DMS79 (cell line): Measurements from ENCODE around the gene GTF2F2.
"Not testable (repeated sequence)": the region's sequence is repeated elsewhere in the genome, so short reads cannot be mapped to it uniquely, and the experiment has no call there.

Experiments used
- DNase-seq: peaks from one replicate; lab custom pipeline; 2025; lab: John Stamatoyannopoulos, UW

GTF2F2 gene

GRCh38 chr13:45218689-45219088 is 98.4 kb downstream of the GTF2F2 start:
- no peak for DNase-seq

- DNase-seq: no peak
Measured at GRCh38 chr13:45219123-45219891, 99.0 kb downstream of the GTF2F2 start.

GRCh38 chr13:45219938-45220375 is 99.6 kb downstream of the GTF2F2 start:
- no peak for DNase-seq

GRCh38 chr13:45220403-45220802 is 100.1 kb downstream of the GTF2F2 start:
- DNase-seq: no peak

GRCh38 chr13:45222516-45222915 is 102.2 kb downstream of the GTF2F2 start:
- no peak for DNase-seq

- no peak for DNase-seq
Measured at GRCh38 chr13:45222919-45223318, 102.6 kb downstream of the GTF2F2 start.

GRCh38 chr13:45224176-45224575 is 103.9 kb downstream of the GTF2F2 start:
- DNase-seq: no peak

- no peak for DNase-seq
Measured at GRCh38 chr13:45225370-45225769, 105.1 kb downstream of the GTF2F2 start.

GRCh38 chr13:45226024-45226423 is 105.7 kb downstream of the GTF2F2 start:
- no peak for DNase-seq

GRCh38 chr13:45228002-45228401 is 107.7 kb downstream of the GTF2F2 start:
- no peak for DNase-seq

GRCh38 chr13:45229172-45229571 is 108.9 kb downstream of the GTF2F2 start:
- DNase-seq: no peak

GRCh38 chr13:45231305-45231704 is 111.0 kb downstream of the GTF2F2 start:
- DNase-seq: no peak

- no peak for DNase-seq
Measured at GRCh38 chr13:45231722-45232121, 111.4 kb downstream of the GTF2F2 start.

GRCh38 chr13:45232591-45232990 is 112.3 kb downstream of the GTF2F2 start:
- DNase-seq: no peak

- no peak for DNase-seq
Measured at GRCh38 chr13:45238945-45239795, 118.9 kb downstream of the GTF2F2 start.

GRCh38 chr13:45240143-45240542 is 119.8 kb downstream of the GTF2F2 start:
- no peak for DNase-seq

- no peak for DNase-seq
Measured at GRCh38 chr13:45242070-45242469, 121.8 kb downstream of the GTF2F2 start.

- no peak for DNase-seq
Measured at GRCh38 chr13:45242524-45242923, 122.2 kb downstream of the GTF2F2 start.

- no peak for DNase-seq
Measured at GRCh38 chr13:45243077-45243476, 122.8 kb downstream of the GTF2F2 start.

- DNase-seq: not testable (repeated sequence)
Measured at GRCh38 chr13:45244736-45245135, 124.4 kb downstream of the GTF2F2 start.

GRCh38 chr13:45249662-45250061 is 129.4 kb downstream of the GTF2F2 start:
- DNase-seq: no peak

GRCh38 chr13:45254396-45254795 is 134.1 kb downstream of the GTF2F2 start:
- DNase-seq: no peak
